ENCODE measurements around the gene TP53TG5.

DNA sequence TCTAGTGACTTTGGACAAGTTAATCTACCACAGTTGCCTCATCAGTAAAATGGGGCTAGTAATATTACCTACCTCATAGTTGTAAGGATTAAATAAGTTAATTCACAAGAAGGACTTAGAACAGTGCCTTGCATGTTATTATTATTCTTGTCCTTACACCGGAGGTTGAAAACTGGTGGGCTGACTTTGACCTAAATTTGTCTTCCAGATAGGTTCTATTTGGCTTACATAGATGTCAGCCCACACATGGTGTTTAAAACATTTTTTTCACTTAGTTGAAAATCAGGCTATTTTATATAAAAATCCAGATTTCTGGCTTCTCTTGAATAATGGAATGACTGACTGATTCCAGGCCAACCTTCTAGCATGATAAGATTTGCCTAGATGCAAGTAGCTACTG lies 11.9 kb downstream of the TP53TG5 start:
- TF ChIP-seq, protein P1, sequence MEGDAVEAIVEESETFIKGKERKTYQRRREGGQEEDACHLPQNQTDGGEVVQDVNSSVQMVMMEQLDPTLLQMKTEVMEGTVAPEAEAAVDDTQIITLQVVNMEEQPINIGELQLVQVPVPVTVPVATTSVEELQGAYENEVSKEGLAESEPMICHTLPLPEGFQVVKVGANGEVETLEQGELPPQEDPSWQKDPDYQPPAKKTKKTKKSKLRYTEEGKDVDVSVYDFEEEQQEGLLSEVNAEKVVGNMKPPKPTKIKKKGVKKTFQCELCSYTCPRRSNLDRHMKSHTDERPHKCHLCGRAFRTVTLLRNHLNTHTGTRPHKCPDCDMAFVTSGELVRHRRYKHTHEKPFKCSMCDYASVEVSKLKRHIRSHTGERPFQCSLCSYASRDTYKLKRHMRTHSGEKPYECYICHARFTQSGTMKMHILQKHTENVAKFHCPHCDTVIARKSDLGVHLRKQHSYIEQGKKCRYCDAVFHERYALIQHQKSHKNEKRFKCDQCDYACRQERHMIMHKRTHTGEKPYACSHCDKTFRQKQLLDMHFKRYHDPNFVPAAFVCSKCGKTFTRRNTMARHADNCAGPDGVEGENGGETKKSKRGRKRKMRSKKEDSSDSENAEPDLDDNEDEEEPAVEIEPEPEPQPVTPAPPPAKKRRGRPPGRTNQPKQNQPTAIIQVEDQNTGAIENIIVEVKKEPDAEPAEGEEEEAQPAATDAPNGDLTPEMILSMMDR (IDR thresholded peaks at IDR 0.05), result no peak
- TF ChIP-seq POLR2A (IDR thresholded peaks at IDR 0.05), result no peak

Data from tibial nerve (tissue), 3 donors.